ENCODE results near the gene HAPLN3.

DNA sequence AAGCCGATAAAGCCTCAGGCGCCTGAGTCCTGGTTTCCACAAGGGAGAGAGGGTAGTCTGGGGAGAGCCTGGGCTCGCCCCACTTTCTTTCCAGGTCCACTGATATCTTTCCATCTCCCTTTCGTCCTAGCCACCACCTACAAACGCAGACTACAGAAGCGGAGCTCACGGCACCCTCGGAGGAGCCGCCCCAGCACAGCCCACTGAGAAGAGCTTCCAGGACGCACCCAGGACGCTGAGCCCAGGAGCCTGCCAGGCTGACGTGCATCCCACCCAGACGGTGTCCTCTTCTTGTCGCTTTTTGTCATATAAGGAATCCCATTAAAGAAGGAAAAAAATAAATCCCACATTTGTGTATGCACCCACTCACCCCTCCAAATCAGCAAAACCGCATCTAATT is 21.1 kb downstream of the HAPLN3 start:
- TF ChIP-seq, protein P1, sequence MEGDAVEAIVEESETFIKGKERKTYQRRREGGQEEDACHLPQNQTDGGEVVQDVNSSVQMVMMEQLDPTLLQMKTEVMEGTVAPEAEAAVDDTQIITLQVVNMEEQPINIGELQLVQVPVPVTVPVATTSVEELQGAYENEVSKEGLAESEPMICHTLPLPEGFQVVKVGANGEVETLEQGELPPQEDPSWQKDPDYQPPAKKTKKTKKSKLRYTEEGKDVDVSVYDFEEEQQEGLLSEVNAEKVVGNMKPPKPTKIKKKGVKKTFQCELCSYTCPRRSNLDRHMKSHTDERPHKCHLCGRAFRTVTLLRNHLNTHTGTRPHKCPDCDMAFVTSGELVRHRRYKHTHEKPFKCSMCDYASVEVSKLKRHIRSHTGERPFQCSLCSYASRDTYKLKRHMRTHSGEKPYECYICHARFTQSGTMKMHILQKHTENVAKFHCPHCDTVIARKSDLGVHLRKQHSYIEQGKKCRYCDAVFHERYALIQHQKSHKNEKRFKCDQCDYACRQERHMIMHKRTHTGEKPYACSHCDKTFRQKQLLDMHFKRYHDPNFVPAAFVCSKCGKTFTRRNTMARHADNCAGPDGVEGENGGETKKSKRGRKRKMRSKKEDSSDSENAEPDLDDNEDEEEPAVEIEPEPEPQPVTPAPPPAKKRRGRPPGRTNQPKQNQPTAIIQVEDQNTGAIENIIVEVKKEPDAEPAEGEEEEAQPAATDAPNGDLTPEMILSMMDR (conservative IDR thresholded peaks at IDR 0.05; ENCODE audit: low read length), result no peak
- TF ChIP-seq EZH2phosphoT487 (IDR thresholded peaks at IDR 0.05; ENCODE audit: borderline replicate concordance), result no peak
